ENCODE results near the gene OVCA2. TPM values are rescaled to one million over a fixed set of nuclear protein-coding genes. Genes with fewer than 3 reads are reported as not detected.

Gene OVCA2
- total RNA-seq, 1 experiment from 2014 or later = 27.3 TPM

DNA sequence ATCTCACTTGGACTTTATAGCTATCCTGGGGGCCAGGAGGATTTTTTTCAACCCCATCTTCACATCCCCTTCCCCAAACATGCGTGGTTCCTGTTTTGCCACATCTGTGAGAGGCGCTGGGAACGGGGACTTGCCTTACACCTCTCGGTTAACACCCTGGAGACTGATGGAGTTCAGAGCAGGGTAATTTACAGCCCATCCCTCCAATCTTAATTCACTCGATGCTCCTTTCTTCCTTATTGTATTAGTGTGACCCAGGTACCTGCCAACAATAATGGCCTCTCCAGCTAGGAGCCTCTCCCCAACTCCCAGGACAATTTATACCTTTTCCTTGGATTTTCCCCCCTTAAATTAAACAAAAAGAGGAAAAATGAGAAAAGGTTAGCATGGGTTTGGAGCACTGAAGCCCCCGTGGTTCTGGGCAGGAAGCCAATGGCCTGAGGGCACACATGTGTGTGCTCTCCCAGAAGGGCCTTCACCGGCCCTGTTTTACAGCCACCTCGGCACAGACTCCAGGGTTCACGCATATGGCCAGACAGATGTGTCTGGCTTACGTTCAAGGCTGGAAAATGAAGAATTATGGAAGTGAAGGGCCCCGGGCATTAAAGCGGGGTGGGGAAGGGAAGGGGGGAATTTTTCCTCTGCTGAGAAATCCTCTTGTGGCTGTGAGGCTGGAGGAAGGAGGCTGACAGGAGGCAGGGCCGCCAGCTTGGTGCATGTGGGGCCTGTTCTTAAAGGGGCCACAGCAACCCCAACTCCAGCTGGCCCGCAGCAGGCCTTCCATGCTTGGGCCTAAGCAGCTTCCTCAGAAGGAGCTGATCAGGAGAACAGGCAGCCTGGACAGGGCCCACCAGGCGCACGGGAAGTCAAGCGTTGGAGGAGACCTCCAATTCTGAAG, 34.5 kb downstream of the OVCA2 start (continued):
- no peak for TF ChIP-seq POLR2AphosphoS5 (IDR thresholded peaks at IDR 0.05; ENCODE audit: low read depth, low read length)

DNA sequence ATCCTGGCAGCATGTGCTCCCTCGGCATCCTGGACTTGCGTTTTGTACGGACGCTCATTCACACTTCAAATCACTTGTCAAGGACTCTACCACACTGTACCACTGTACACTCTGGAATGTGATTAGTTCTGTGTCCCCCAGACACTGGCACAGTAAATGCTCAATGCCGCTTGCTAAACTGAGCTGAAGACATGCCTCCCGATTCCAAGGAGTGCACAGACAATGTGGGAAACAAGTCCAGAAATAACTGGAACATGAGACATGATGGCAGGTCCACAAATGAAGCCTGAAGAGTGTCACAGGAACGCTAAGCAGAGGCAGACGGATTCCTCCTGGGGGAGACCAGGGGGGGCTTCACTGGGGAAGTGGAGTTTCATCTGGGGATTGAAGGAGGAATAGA, 35.2 kb downstream of the OVCA2 start:
- ChIA-PET RAD21 (ENCODE audit: low non-redundant PET in 1 of 2, low total read pairs in 2 of 2, uncharacterized antibody in 2 of 2, unreplicated experiment in 2 of 2) (no interaction called here), POLR2A (no interaction called here), CTCF (interaction anchor here (3.3 kb wide), 1 partner anchor 19 kb away, joined by 8 read pairs; no protein-coding TSS in a partner anchor)
- no peaks in the 10 kb centered on the region for H3K9me3 ChIP-seq (ENCODE audit: control insufficient read depth in 1 of 2, insufficient read depth in 1 of 2, low read depth in 1 of 2, low read length in 2 of 2)
- H3K4me1 ChIP-seq (ENCODE audit: control insufficient read depth in 1 of 2, insufficient read depth in 2 of 2, low read length in 2 of 2) = no peaks in the 10 kb centered on the region
- no peaks in the 10 kb centered on the region for H3K9me2 ChIP-seq (ENCODE audit: insufficient read depth)
- 0 out of 4 replicates have a peak, but pooled peaks cover 2% of the 10 kb centered on the region in 2 experiments for H3K36me3 ChIP-seq (ENCODE audit: control insufficient read depth in 1 of 2, insufficient read depth in 2 of 2, low read length in 2 of 2)
- no peak overlapping the region for H3K4me2 ChIP-seq (ENCODE audit: low read length)
- no TSS peak for BruUV-seq (replicated peaks)
- H3K27me3 ChIP-seq (ENCODE audit: insufficient read depth, low read length) = no peaks in the 10 kb centered on the region
- H4K20me1 ChIP-seq (ENCODE audit: insufficient read depth) = no peaks in the 10 kb centered on the region
- intact Hi-C loops (cut with micrococcal nuclease) = no loop called here
- H2AFZ ChIP-seq (ENCODE audit: low read depth, low read length, poor library complexity, severe bottlenecking) = no peak overlapping the region
- DNase-seq (ENCODE audit: low read depth, low spot score) = no peak
- H3K79me2 ChIP-seq (ENCODE audit: insufficient read depth, low read length) = no peaks in the 10 kb centered on the region
- no peak for ATAC-seq
- H3K4me3 ChIP-seq (replicated peaks in 1 of 2; ENCODE audit: low read depth in 1 of 2, low read length in 2 of 2) = no peak overlapping the region
- no peak overlapping the region for H3K9ac ChIP-seq (ENCODE audit: low read length)
- no peak overlapping the region for H3K27ac ChIP-seq (ENCODE audit: low read depth, low read length)
- TF ChIP-seq ELF1 (IDR thresholded peaks at IDR 0.05; ENCODE audit: borderline replicate concordance, low read depth) (no peak), POLR2A (IDR thresholded peaks at IDR 0.05; ENCODE audit: borderline replicate concordance, extremely low read depth, insufficient read depth, insufficient read length) (no peak), SIN3A (IDR thresholded peaks at IDR 0.05; ENCODE audit: low read depth) (no peak), TCF7L2 (IDR thresholded peaks at IDR 0.05; ENCODE audit: borderline replicate concordance, extremely low read depth, insufficient read depth, insufficient read length) (no peak), EZH2 (IDR thresholded peaks at IDR 0.05) (no peak), SP1 (IDR thresholded peaks at IDR 0.05; ENCODE audit: low read depth) (no peak), JUND (IDR thresholded peaks at IDR 0.05) (no peak), ZNF274 (IDR thresholded peaks at IDR 0.05; ENCODE audit: low read depth, low read length) (no peak), SRF (IDR thresholded peaks at IDR 0.05; ENCODE audit: low read depth) (no peak), POLR2AphosphoS5 (IDR thresholded peaks at IDR 0.05; ENCODE audit: low read depth, low read length) (no peak), FOSL1 (IDR thresholded peaks at IDR 0.05; ENCODE audit: low read depth) (no peak), CEBPB (IDR thresholded peaks at IDR 0.05; ENCODE audit: low read depth) (no peak)
- TF ChIP-seq, protein P1, sequence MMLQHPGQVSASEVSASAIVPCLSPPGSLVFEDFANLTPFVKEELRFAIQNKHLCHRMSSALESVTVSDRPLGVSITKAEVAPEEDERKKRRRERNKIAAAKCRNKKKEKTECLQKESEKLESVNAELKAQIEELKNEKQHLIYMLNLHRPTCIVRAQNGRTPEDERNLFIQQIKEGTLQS (IDR thresholded peaks at IDR 0.05) = no peak
- TF ChIP-seq, protein P2, sequence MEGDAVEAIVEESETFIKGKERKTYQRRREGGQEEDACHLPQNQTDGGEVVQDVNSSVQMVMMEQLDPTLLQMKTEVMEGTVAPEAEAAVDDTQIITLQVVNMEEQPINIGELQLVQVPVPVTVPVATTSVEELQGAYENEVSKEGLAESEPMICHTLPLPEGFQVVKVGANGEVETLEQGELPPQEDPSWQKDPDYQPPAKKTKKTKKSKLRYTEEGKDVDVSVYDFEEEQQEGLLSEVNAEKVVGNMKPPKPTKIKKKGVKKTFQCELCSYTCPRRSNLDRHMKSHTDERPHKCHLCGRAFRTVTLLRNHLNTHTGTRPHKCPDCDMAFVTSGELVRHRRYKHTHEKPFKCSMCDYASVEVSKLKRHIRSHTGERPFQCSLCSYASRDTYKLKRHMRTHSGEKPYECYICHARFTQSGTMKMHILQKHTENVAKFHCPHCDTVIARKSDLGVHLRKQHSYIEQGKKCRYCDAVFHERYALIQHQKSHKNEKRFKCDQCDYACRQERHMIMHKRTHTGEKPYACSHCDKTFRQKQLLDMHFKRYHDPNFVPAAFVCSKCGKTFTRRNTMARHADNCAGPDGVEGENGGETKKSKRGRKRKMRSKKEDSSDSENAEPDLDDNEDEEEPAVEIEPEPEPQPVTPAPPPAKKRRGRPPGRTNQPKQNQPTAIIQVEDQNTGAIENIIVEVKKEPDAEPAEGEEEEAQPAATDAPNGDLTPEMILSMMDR (IDR thresholded peaks at IDR 0.05 in 2 of 3, conservative IDR thresholded peaks at IDR 0.05 in 1 of 3; ENCODE audit: borderline replicate concordance in 1 of 3, insufficient read depth in 1 of 3, low read depth in 2 of 3, low read length in 2 of 3) = no peak
- TF ChIP-seq, protein P3, sequence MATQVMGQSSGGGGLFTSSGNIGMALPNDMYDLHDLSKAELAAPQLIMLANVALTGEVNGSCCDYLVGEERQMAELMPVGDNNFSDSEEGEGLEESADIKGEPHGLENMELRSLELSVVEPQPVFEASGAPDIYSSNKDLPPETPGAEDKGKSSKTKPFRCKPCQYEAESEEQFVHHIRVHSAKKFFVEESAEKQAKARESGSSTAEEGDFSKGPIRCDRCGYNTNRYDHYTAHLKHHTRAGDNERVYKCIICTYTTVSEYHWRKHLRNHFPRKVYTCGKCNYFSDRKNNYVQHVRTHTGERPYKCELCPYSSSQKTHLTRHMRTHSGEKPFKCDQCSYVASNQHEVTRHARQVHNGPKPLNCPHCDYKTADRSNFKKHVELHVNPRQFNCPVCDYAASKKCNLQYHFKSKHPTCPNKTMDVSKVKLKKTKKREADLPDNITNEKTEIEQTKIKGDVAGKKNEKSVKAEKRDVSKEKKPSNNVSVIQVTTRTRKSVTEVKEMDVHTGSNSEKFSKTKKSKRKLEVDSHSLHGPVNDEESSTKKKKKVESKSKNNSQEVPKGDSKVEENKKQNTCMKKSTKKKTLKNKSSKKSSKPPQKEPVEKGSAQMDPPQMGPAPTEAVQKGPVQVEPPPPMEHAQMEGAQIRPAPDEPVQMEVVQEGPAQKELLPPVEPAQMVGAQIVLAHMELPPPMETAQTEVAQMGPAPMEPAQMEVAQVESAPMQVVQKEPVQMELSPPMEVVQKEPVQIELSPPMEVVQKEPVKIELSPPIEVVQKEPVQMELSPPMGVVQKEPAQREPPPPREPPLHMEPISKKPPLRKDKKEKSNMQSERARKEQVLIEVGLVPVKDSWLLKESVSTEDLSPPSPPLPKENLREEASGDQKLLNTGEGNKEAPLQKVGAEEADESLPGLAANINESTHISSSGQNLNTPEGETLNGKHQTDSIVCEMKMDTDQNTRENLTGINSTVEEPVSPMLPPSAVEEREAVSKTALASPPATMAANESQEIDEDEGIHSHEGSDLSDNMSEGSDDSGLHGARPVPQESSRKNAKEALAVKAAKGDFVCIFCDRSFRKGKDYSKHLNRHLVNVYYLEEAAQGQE (IDR thresholded peaks at IDR 0.05; ENCODE audit: low read depth) = no peak
- TF ChIP-seq, protein P4, sequence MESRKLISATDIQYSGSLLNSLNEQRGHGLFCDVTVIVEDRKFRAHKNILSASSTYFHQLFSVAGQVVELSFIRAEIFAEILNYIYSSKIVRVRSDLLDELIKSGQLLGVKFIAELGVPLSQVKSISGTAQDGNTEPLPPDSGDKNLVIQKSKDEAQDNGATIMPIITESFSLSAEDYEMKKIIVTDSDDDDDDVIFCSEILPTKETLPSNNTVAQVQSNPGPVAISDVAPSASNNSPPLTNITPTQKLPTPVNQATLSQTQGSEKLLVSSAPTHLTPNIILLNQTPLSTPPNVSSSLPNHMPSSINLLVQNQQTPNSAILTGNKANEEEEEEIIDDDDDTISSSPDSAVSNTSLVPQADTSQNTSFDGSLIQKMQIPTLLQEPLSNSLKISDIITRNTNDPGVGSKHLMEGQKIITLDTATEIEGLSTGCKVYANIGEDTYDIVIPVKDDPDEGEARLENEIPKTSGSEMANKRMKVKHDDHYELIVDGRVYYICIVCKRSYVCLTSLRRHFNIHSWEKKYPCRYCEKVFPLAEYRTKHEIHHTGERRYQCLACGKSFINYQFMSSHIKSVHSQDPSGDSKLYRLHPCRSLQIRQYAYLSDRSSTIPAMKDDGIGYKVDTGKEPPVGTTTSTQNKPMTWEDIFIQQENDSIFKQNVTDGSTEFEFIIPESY (IDR thresholded peaks at IDR 0.05; ENCODE audit: extremely low read depth, insufficient replicate concordance, low read length) = no peak
- TF ChIP-seq, protein P5, sequence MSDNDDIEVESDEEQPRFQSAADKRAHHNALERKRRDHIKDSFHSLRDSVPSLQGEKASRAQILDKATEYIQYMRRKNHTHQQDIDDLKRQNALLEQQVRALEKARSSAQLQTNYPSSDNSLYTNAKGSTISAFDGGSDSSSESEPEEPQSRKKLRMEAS (IDR thresholded peaks at IDR 0.05) = no peak

Data from HCT116 (cell line).